Sciatic nerve (tissue), 2 donors: ENCODE data around the gene NUCB1. TPM values are rescaled to one million over a fixed set of nuclear protein-coding genes. Genes with fewer than 3 reads are reported as not detected.
A peak's percentile ranks its signal among the peaks of the same experiment; 100 is the strongest.
"Not testable (repeated sequence)": the region's sequence is repeated elsewhere in the genome, so short reads cannot be mapped to it uniquely, and the experiment has no call there.

Experiments
- ATAC-seq: fragments of 200-7000 bp; cut with Tn5 transposase; one replicate; pipeline ENCODE4 v1.9.1; 2020; ENCODE audit warnings: mild to moderate bottlenecking, moderate library complexity
- DNase-seq: peaks from one replicate; pipeline ENCODE4 v3.0.0-alpha.2; 2020; ENCODE audit warnings: low spot score
- intact Hi-C: fragments of 100-400 bp; cut with DNase I; formaldehyde crosslinking; loops from one replicate; pipeline ENCODE4 v1.14.2; 2022
- total RNA-seq: library from RNA; stranded (reverse); fragmentation: NEBNext Ultra II Directional; extraction: Animal tissue kit (Norgen Biotek cat#: 25700); gene quantifications from one replicate; pipeline ENCODE4 v1.2.1, GENCODE V29; 2021
- donor health status: DM: no; HTN: no; CAD: no.
- donor health status: DM: no; HTN: no; CAD: no.

NUCB1 gene
- total RNA-seq, 1 donor from 2014 or later = 262 TPM

- peak; percentile 93 for DNase-seq
- intact Hi-C loops = loop anchor here (5.0 kb wide), 1 partner anchor 1151 kb away; no protein-coding TSS in a partner anchor
- ATAC-seq = peak; percentile 80
These were observed 27.1 kb upstream of the NUCB1 start for GRCh38 chr19:48872884-48873475.

GRCh38 chr19:48873476-48874302 is 26.4 kb upstream of the NUCB1 start:
- no peak for ATAC-seq
- no peak for DNase-seq
- intact Hi-C loops = loop anchor here (5.0 kb wide), 1 partner anchor 1151 kb away; no protein-coding TSS in a partner anchor

GRCh38 chr19:48874303-48875135 is 25.6 kb upstream of the NUCB1 start:
- DNase-seq (no peak), ATAC-seq (no peak)
- intact Hi-C loops = loop anchor here (5.0 kb wide), 1 partner anchor 1152 kb away; no protein-coding TSS in a partner anchor

GRCh38 chr19:48876043-48876981 is 23.8 kb upstream of the NUCB1 start:
- ATAC-seq, DNase-seq, intact Hi-C loops: not testable (repeated sequence)

GRCh38 chr19:48877855-48878195 is 22.3 kb upstream of the NUCB1 start:
- ATAC-seq (no peak), DNase-seq (no peak)
- intact Hi-C loops = no loop called here

- ATAC-seq (peak; percentile 12), DNase-seq (no peak)
- intact Hi-C loops = no loop called here
These were observed 21.7 kb upstream of the NUCB1 start for GRCh38 chr19:48878196-48879024.

GRCh38 chr19:48879025-48879637 is 21.0 kb upstream of the NUCB1 start:
- no peak for DNase-seq
- ATAC-seq = no peak
- intact Hi-C loops = no loop called here

- intact Hi-C loops, DNase-seq, ATAC-seq: not testable (repeated sequence)
These were observed 20.4 kb upstream of the NUCB1 start for GRCh38 chr19:48879696-48880095.

- peak; percentile 60 for ATAC-seq
- DNase-seq = no peak
- intact Hi-C loops = no loop called here
These were observed 18.1 kb upstream of the NUCB1 start for GRCh38 chr19:48881741-48882657.

GRCh38 chr19:48883726-48884125 is 16.4 kb upstream of the NUCB1 start:
- no peak for DNase-seq
- no peak for ATAC-seq
- intact Hi-C loops = no loop called here

- DNase-seq = no peak
- ATAC-seq = no peak
- intact Hi-C loops = no loop called here
These were observed 12.1 kb upstream of the NUCB1 start for GRCh38 chr19:48887861-48888612.

- intact Hi-C loops, ATAC-seq, DNase-seq: not testable (repeated sequence)
These were observed 10.6 kb upstream of the NUCB1 start for GRCh38 chr19:48889496-48889895.

GRCh38 chr19:48890551-48890950 is 9.6 kb upstream of the NUCB1 start:
- ATAC-seq (no peak), DNase-seq (no peak)
- intact Hi-C loops = no loop called here

GRCh38 chr19:48895226-48895625 is 4.9 kb upstream of the NUCB1 start:
- intact Hi-C loops = no loop called here
- no peak for DNase-seq
- ATAC-seq = no peak

- intact Hi-C loops = no loop called here
- ATAC-seq (peak; percentile 58), DNase-seq (peak; percentile 82)
These were observed 3.9 kb upstream of the NUCB1 start for GRCh38 chr19:48896191-48896720.
